Putamen (tissue), 1 donor: Measurements from ENCODE around the gene AP1M2.
"Not testable (repeated sequence)": the region's sequence is repeated elsewhere in the genome, so short reads cannot be mapped to it uniquely, and the experiment has no call there.

Experiments used
- DNase-seq: peaks from one replicate; pipeline ENCODE4 v3.0.0-alpha.2; 2016; ENCODE audit warnings: low spot score

The AP1M2 gene

GRCh38 chr19:10538204-10538983 is 48.7 kb downstream of the AP1M2 start:
- DNase-seq, result no peak

- no peak for DNase-seq
Observed at GRCh38 chr19:10537668-10538067, 49.4 kb downstream of the AP1M2 start.

GRCh38 chr19:10535613-10536012 is 51.5 kb downstream of the AP1M2 start:
- no peak for DNase-seq

GRCh38 chr19:10533646-10534386 is 53.3 kb downstream of the AP1M2 start:
- no peak for DNase-seq

- DNase-seq, result no peak
Observed at GRCh38 chr19:10532457-10532856, 54.7 kb downstream of the AP1M2 start.

GRCh38 chr19:10526887-10527286 is 60.2 kb downstream of the AP1M2 start:
- DNase-seq, result not testable (repeated sequence)

GRCh38 chr19:10525636-10526035 is 61.5 kb downstream of the AP1M2 start:
- DNase-seq, result no peak

- DNase-seq, result no peak
Observed at GRCh38 chr19:10523135-10523636, 63.9 kb downstream of the AP1M2 start.
